ENCODE results near the gene PCNT. TPM values are rescaled to one million over a fixed set of nuclear protein-coding genes. Genes with fewer than 3 reads are reported as not detected.

The PCNT gene
- total and polyA plus RNA-seq, 2 of the 4 experiments (the other 2 are of a cell fraction), result 10.0 to 19.4 TPM

DNA sequence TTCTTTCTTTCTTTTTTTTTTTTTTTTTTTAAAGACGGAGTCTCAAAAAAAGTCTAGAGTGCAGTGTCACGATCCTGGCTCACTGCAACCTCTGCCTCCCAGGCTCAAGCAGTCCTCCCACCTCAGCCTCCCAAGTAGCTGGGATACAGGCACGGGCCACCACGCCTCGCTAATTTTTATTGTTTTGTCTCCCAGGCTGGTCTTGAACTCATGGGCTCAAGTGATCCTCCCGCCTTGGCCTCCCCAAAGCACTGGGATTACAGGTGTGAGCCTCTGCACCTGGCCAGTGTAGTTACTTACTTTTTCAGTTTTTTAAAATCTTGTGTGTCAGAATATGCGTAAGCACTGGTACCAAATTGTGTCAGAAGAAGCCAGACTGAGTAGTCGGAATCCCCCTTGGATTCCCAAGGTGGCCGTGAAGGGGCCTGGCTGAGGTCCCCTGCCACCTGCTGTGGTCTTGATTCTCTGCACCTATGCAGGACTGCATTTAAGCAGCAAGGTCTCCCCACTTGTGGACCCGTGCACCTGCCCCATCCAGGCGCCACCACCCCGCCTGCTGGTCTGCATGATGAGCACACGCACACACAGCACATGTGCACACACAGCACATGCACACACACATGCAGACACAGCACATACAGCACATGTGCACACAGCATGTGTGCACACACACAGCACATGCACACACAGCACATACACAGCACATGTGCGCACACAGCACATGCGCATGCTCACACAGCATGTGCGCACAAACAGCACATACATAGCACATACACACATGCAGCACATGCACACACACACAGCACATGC is 47.5 kb downstream of the PCNT start:
- in situ Hi-C loops (cut with MboI; ENCODE audit: low sequenced_read_pairs), result no loop called here
- H2AK5ac ChIP-seq (ENCODE audit: low read depth, low read length), result no peak overlapping the region

More for the DNA sequence above, 47.5 kb downstream of the PCNT start:
- Histone ChIP-seq H2BK15ac (ENCODE audit: low read depth, low read length) (no peak overlapping the region), H3K27ac (ENCODE audit: insufficient read depth, low read length) (no peak overlapping the region), H3K4ac (ENCODE audit: low read depth, low read length) (no peak overlapping the region), H3K9me1 (ENCODE audit: insufficient read depth, low read length) (peaks cover 11% of the 10 kb centered on the region), H4K91ac (ENCODE audit: insufficient read depth, low read depth, low read length) (no peak overlapping the region), H3K36me3 (ENCODE audit: control insufficient read depth, insufficient read depth, low read length) (peaks cover 28% of the 10 kb centered on the region), H3K79me1 (ENCODE audit: low read depth in 1 of 2, low read length in 2 of 2) (peaks cover 11 to 57% of the 10 kb centered on the region in 2 experiments), H3K4me2 (ENCODE audit: low read depth, low read length) (no peak overlapping the region), H3K27me3 (ENCODE audit: control insufficient read depth, insufficient read depth, low read length) (no peaks in the 10 kb centered on the region), H2BK20ac (ENCODE audit: low read depth, low read length) (no peak overlapping the region), H4K5ac (ENCODE audit: low read depth, low read length) (no peak overlapping the region), H3K18ac (ENCODE audit: low read depth, low read length) (no peak overlapping the region), H3K56ac (ENCODE audit: extremely low read depth, insufficient read depth, low read length) (no peak overlapping the region), H2BK5ac (ENCODE audit: low read depth, low read length, poor library complexity, severe bottlenecking) (no peak overlapping the region), H2AFZ (replicated peaks; ENCODE audit: low read length, poor library complexity) (no peak overlapping the region), H4K20me1 (ENCODE audit: insufficient read depth, low read length) (peaks cover 10% of the 10 kb centered on the region), H4K8ac (ENCODE audit: low read depth in 2 of 2, low read length in 2 of 2) (no peak overlapping the region), H3K9ac (ENCODE audit: low read depth, low read length) (no peak overlapping the region), H2AK9ac (replicated peaks; ENCODE audit: low read depth, low read length, poor library complexity) (no peak overlapping the region), H3K9me3 (ENCODE audit: control insufficient read depth, insufficient read depth, low read length) (no peaks in the 10 kb centered on the region), H2BK120ac (ENCODE audit: low read depth, low read length) (no peak overlapping the region), H3K4me3 (ENCODE audit: insufficient read depth, low read depth, low read length) (no peak overlapping the region), H3K4me1 (ENCODE audit: control insufficient read depth, insufficient read depth, low read length) (no peaks in the 10 kb centered on the region), H3K23ac (ENCODE audit: low read depth, low read length) (no peak overlapping the region), H3K14ac (replicated peaks; ENCODE audit: low read depth, low read length) (no peak overlapping the region)
- DNase-seq (no peak), ATAC-seq (ENCODE audit: low read depth) (no peak)
- 94% methylated on average over 11 of the region's 16 CpGs; no CpG with 5 or more reads in 1 of the 2 experiments for WGBS, 2 experiments (ENCODE audit: extremely low coverage in 2 of 2, insufficient read length in 1 of 2)
- POLR2A ChIA-PET (ENCODE audit: unreplicated experiment), result no interaction called here
- no peak for TF ChIP-seq RCOR1 (IDR thresholded peaks at IDR 0.05; ENCODE audit: insufficient replicate concordance, low read length)
- no peak for TF ChIP-seq CHD1 (IDR thresholded peaks at IDR 0.05; ENCODE audit: low read depth, low read length)
- TF ChIP-seq MAZ (IDR thresholded peaks at IDR 0.05; ENCODE audit: borderline replicate concordance, low read depth, low read length), result no peak
- TF ChIP-seq CEBPB (IDR thresholded peaks at IDR 0.05; ENCODE audit: low read depth, low read length), result no peak
- no peak for TF ChIP-seq BHLHE40 (IDR thresholded peaks at IDR 0.05; ENCODE audit: low read depth, low read length)
- no peak for TF ChIP-seq MXI1 (IDR thresholded peaks at IDR 0.05; ENCODE audit: borderline replicate concordance, low read depth, low read length)
- no peak for TF ChIP-seq MAFK (IDR thresholded peaks at IDR 0.05; ENCODE audit: low read depth, low read length)
- TF ChIP-seq, protein P1, sequence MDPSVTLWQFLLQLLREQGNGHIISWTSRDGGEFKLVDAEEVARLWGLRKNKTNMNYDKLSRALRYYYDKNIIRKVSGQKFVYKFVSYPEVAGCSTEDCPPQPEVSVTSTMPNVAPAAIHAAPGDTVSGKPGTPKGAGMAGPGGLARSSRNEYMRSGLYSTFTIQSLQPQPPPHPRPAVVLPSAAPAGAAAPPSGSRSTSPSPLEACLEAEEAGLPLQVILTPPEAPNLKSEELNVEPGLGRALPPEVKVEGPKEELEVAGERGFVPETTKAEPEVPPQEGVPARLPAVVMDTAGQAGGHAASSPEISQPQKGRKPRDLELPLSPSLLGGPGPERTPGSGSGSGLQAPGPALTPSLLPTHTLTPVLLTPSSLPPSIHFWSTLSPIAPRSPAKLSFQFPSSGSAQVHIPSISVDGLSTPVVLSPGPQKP (IDR thresholded peaks at IDR 0.05; ENCODE audit: borderline replicate concordance, low read depth, low read length), result no peak
- no peak for TF ChIP-seq POLR2A (IDR thresholded peaks at IDR 0.05; ENCODE audit: low read depth, low read length)
- no peak for TF ChIP-seq FOS (IDR thresholded peaks at IDR 0.05; ENCODE audit: low read depth, low read length)
- TF ChIP-seq, protein P2, sequence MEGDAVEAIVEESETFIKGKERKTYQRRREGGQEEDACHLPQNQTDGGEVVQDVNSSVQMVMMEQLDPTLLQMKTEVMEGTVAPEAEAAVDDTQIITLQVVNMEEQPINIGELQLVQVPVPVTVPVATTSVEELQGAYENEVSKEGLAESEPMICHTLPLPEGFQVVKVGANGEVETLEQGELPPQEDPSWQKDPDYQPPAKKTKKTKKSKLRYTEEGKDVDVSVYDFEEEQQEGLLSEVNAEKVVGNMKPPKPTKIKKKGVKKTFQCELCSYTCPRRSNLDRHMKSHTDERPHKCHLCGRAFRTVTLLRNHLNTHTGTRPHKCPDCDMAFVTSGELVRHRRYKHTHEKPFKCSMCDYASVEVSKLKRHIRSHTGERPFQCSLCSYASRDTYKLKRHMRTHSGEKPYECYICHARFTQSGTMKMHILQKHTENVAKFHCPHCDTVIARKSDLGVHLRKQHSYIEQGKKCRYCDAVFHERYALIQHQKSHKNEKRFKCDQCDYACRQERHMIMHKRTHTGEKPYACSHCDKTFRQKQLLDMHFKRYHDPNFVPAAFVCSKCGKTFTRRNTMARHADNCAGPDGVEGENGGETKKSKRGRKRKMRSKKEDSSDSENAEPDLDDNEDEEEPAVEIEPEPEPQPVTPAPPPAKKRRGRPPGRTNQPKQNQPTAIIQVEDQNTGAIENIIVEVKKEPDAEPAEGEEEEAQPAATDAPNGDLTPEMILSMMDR (conservative IDR thresholded peaks at IDR 0.05; ENCODE audit: low read depth, low read length), result no peak
- TF ChIP-seq NFE2L2 (IDR thresholded peaks at IDR 0.05; ENCODE audit: low read depth, low read length), result no peak
- CTCF ChIA-PET, result no interaction called here
- intact Hi-C loops (cut with micrococcal nuclease), result no loop called here
- BruUV-seq (replicated peaks), result no TSS peak
- dilution Hi-C loops (cut with HindIII; ENCODE audit: low sequenced_read_pairs, unreplicated experiment), result no loop called here
